GM18511 (cell line): ENCODE measurements around the gene STK32C.

ENCODE experiments used
- ATAC-seq: cut with Tn5 transposase; IDR thresholded peaks from one replicate; pipeline ENCODE4 v1.9.1; 2021; ENCODE audit warnings: mild to moderate bottlenecking, moderate library complexity; ENCODE audit not compliant: unreplicated experiment

Gene STK32C

GRCh38 chr10:132189016-132189415 is 118.7 kb downstream of the STK32C start:
- ATAC-seq: no peak

GRCh38 chr10:132188331-132188730 is 119.4 kb downstream of the STK32C start:
- ATAC-seq: no peak

GRCh38 chr10:132187430-132188138 is 120.2 kb downstream of the STK32C start:
- ATAC-seq: no peak

- no peak for ATAC-seq
These were observed 121.0 kb downstream of the STK32C start, which contains the start of gene DPYSL4 for GRCh38 chr10:132186488-132187429. DPYSL4 (plus strand) TSS chr10:132186948; CDS start chr10:132187064, 116 bp downstream.

- ATAC-seq: no peak
These were observed 121.9 kb downstream of the STK32C start for GRCh38 chr10:132185601-132186487.

GRCh38 chr10:132184816-132185593 is 122.7 kb downstream of the STK32C start:
- no peak for ATAC-seq

- no peak for ATAC-seq
These were observed 124.7 kb downstream of the STK32C start for GRCh38 chr10:132183046-132183445.

GRCh38 chr10:132182591-132182990 is 125.2 kb downstream of the STK32C start:
- ATAC-seq: no peak

GRCh38 chr10:132181691-132182425 is 125.9 kb downstream of the STK32C start:
- ATAC-seq: no peak

GRCh38 chr10:132180736-132181135 is 127.0 kb downstream of the STK32C start:
- ATAC-seq: no peak

- no peak for ATAC-seq
These were observed 128.0 kb downstream of the STK32C start for GRCh38 chr10:132179551-132180392.

- no peak for ATAC-seq
These were observed 128.8 kb downstream of the STK32C start for GRCh38 chr10:132178672-132179545.

- no peak for ATAC-seq
These were observed 129.7 kb downstream of the STK32C start for GRCh38 chr10:132178046-132178445.

GRCh38 chr10:132176623-132177500 is 130.9 kb downstream of the STK32C start:
- ATAC-seq: no peak

- no peak for ATAC-seq
These were observed 131.7 kb downstream of the STK32C start for GRCh38 chr10:132175907-132176581.

GRCh38 chr10:132175408-132175807 is 132.3 kb downstream of the STK32C start:
- no peak for ATAC-seq
